NCI-H146 (cell line): ENCODE results near the gene SPRED1.

Source experiments
- DNase-seq: peaks from one replicate; lab custom pipeline; 2025; lab: John Stamatoyannopoulos, UW

The SPRED1 gene

DNA sequence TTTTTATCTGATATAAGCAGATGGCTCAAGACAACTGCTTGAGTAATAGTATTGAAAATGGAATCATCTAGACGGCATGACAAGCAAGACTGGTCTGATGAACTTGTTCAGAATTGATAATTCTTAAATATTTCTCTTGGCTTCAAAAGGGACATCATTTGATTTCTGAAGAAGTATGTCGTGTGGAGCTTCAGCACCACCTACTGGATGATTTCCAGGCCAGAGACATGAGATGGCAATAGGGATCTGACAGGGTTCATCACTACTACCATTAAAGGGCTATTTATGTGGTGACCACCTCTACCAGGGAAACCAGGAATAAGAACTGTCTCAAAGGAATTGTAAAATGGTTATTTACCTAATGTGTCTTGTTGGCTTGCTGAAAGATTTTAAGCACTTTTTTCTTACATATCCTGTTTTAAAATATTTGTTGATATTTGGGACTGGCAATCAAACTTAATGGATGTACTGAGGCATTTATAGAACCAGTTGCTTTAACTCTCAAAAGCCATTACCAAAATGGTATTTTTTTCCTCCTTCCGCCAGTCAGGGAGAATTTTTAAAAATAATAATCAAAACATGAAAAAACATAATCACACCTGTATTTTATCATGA is 101.8 kb downstream of the SPRED1 start:
- peak; percentile 21 for DNase-seq

DNA sequence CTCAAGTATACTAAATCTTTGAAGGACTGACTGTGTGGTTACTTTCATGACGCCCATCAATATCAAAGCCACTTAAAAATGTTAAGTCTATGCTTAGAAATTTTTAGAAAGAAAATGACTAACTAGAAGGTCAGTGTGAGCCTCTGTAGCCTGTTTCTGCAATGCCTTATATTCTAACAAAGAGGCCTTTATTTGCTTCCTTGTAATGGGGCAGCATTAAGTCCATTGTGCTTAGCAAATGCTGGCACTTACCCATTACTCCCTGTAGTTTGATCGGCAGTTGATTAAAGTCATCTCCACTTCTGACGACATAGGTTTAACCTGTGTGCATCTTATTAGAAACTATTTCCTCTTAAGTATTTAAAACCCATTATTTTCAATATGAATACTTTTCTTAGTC is 109.7 kb downstream of the SPRED1 start:
- DNase-seq: no peak

DNA sequence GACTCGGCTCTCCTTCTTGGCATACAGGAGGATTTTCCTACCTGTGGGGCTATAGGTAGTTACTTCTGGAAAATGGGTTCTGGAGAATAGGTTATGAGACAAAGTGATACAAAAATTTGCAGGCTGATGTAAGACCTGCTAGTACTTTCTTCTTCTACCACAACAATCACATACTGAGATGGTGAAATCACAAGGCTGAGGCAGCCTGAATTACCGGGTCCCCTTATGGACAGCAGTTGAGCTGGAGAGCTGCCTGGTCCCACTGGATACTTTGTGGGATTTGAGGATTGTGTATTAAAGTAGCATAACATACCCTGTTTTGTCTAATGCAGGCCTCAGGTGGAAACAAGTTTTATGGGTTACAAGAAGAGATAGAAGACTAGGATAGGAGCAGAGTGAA is 114.8 kb downstream of the SPRED1 start:
- no peak for DNase-seq

DNA sequence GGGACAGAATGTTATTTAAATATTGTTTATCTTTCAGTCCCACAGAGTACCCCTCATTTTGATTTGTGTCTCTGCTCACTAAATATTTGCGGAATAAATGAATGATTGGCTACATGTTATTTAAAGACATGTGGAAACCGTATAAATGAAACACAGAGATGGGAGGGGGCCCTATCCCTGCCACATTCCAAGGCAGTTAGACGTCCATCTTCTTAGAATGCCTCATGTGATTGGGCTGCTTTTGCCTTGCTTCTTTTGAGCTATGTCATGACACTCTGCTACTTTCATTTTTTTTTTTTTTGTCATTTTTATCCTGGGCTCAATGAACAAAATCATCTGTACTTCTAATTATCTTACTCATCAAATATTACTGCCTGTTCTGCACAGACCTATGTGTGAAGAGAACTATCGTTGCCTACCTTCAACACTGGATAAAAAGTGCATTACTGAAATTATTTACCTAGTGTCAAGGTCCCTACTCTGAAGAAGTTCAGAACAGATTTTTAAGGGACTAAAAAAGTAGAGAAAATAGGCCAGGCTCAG is 117.4 kb downstream of the SPRED1 start:
- no peak for DNase-seq

DNA sequence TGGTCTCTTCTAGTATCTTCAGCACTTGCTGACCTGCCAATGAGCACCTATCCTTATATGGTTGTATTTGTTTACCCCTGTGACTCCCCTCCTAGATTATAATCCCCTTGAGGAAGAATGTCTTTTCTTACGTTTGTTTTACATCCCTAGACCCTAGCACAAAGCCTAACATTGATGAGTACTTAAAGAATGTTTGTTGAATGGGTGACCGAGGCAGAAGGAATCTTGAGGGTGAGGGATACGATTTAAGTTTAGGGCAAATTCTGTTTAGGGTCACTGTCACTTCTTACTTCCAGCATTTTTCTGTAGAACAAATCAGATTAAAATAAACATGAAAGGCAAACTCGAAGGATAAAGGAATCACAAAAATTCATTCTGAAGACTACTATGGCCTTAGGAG is 120.4 kb downstream of the SPRED1 start:
- no peak for DNase-seq

DNA sequence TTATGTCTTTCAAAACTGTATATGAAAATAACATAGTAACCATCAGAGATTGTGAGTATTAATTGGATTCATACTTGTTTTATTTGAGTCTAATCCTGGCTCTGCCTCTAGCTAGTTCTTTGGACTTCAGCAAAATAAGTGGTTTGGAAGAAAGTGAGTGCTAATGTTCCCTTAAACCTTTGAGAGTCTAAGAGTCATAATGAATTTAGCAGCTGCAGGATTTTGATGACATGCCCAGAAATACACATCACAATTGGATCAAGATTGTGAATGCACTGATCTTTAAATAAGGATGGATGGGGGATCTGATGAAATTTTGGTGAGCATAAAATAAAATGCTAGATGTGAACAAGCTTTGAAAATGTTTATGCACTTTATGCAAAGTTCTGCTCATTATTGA is 121.4 kb downstream of the SPRED1 start:
- DNase-seq: no peak

DNA sequence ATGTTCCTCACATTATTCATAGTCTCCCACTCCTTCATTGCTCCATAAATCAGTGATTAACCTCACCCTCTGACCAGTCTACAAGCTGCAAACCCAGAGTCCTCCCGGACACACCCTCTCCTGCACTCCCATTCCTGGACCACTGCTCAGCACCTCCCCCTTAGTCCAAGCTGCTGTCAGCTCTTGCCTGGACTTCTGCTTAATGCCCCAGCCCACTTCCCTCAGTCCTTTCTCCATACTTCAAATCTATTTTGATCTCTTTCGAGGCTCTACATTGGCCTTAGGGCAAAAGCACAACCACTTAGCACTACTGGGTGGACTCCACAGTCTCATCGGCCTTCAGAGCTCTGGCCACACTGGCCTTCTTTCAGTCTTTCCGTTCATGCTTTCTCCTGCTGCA is 121.9 kb downstream of the SPRED1 start:
- DNase-seq: no peak

DNA sequence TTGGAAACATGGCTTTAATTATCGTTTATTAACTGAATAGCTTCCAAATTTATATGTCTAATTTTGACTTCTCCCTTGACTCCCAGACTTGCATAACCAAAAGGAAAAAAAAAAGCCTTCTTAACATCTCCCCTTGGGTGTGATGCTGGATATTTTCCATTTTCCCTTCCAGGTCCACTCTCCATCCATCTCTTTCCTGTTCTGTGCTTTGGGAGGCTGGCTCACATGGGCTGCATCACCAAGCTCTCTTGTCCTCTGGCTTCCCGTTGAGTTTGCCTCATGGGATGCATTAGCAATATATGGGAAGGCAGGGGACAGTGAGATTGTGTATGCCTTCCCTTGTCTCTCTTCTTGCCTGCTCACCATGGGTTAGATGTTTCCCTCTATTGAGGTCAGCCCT is 123.4 kb downstream of the SPRED1 start:
- no peak for DNase-seq

DNA sequence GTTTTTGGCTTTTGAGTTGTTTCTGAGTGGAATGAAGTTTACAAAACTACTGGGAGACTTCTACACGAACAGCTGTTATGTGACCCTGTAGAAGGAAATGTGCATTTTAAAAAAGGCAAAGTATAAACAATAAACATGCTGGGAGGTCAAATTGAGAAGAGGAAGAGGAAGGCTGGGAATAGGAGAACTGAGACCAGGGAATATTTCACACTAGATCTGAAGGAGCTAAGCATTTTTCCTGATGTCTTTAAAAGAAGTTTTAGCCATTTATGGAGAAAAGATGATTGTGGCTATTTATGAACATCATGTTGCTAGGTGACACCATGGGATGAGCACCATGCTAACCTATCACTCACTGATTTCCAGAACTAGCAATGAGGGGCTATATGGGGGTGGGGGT is 125.0 kb downstream of the SPRED1 start:
- no peak for DNase-seq

DNA sequence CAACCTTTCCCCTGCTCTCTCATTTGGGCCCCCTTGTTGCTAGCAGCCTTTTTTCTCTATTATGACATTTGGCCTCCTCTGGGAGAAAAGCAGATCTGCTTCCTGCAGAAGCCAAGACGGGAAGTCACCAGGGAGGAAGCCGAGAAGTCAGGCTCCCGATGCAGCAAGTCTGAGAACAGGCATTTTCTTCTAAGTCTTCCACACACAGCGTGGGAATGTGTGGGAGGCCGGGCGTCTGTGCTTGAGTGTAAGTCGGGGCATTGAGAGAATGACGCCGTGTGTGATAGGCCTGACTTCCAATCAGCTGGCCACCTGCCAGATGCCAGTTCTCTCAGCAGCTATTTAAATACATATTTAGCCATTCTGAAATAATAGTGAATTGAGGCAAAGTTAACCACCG is 125.5 kb downstream of the SPRED1 start:
- DNase-seq: no peak

DNA sequence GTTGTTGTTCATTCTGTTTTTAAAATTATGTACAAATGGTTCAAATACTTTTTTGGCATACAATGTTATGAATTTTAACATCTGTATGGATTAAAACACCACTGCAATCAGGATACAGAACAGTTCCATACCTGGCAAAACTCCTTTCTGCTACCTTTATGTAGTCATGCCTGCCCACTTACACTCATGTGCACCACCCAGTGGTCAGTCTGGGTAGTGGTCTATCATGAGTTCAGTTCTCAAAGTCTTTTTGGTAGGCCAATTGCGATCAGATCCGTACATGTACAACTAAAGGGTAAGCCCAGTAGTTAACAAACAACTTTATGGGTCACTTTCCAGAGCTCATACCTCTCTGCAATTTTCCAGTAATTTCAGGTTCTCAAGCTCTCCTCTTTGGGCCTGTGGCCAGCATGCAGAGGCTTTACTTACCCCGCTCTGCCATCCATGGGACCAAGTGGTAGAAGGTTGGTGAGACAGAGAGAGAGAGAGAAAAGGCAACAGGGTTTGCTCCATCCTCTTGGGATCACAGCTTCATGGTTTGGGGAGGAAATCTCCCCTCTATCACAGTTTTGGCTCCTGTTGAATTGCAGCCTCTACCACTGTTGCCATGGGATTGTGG is 137.4 kb downstream of the SPRED1 start:
- DNase-seq: peak; percentile 8

DNA sequence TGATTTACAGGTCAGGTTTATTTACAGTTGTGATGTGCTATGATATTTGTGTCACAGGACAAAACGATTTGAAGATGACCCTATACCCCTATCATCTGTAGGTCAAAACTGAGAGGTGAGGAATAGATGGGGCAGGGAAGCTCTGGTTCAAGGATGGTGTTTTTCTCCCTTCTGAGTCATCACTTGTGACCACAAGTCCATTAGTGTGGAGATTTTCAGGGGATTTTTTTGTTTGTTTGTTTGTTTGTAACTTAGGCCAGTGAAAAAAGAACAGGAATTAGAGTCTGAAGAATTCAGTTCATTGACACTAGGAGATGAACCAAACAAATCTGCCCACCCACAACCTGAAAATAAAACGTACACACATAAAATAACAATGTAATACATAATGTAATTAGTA is 138.6 kb downstream of the SPRED1 start:
- DNase-seq: no peak

DNA sequence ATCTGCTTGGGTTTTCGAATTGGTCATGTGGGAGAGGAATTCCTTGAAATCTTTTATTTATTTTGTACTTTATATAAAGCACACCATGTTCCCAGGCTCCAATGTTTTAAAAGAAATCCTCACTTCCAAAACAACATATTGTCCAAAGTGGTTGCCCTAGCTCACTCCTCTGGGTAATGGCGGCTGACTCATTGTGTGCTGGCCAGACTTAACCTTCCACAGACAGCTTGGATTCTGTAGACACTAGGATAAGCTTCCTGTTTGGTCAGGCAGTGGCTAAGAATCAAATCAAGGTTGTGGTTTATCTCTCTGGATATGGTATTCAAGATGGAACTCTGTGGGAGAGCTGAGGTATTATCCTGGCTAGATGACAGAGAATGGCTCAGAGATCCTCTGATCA is 145.5 kb downstream of the SPRED1 start:
- DNase-seq: no peak

DNA sequence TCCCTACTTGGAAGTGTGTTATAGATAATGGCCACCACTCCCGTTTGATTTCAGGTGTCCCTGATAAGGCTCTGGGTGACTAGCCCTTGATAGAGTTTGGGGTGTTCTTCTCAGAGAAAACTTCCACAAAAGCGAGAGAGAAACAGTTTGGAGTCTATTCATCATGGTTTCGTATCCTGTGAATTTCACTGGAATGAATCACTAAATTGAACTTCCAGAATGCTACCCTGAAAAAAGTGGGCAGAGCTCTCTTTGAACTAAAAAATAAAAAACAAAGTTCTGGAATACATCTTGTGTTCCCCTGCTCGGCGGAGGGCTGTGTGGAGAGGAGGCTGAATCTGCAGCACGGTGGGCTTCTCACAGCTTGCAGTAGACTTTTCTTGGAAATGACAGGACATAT is 148.5 kb downstream of the SPRED1 start:
- no peak for DNase-seq

DNA sequence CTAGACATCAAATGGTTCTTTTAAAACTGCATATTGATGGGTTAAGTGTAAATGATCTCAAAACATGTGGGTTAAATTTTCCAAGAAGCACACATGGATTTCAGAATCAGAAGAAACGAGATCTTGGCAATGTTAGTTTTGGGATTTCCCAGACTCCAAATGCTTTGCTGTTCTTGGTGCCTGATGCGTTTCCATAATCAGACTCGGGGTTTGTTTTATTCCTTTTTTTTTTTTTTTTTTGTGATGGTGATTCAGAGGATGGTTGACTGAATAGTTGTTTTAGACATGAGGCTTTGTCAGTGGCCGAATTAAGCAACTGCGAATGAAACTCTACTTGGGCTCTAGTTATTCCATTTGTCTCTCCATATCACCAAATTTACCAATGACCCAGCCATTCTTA is 149.1 kb downstream of the SPRED1 start:
- no peak for DNase-seq

DNA sequence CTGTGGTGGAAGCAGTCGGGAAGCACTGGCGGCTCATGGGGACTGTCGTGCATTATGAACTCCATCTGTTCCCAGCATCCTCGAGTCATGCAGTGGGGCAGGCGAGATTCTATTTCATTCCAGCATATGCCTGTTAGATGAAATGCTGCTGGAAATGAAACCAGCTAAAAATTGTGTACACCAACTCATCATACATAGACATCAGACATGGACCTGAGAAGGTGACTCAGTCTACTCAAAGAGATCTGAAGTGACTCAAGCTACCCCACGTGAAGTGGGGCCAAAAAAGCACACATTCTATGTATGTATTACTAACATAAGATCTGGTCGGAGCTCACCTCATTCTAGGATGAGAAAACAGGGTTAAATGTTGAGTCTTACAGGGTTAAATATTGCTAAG is 153.8 kb downstream of the SPRED1 start:
- no peak for DNase-seq
